ENCODE results near the gene PTPRF.

PTPRF gene

GRCh38 chr1:43608827-43609226 is 78.1 kb downstream of the PTPRF start:
- no peak overlapping the region for H4K12ac ChIP-seq (ENCODE audit: low read depth, low read length)
- no peak for DNase-seq
- no peak overlapping the region for H2BK5ac ChIP-seq (ENCODE audit: low read depth, low read length, poor library complexity)
- H2BK12ac ChIP-seq (ENCODE audit: low read length) = no peak overlapping the region
- H3K9me3 ChIP-seq (ENCODE audit: insufficient read depth, low read depth, low read length) = peaks cover 4% of the 10 kb centered on the region
- H3K27ac ChIP-seq (ENCODE audit: low read depth, low read length) = no peak overlapping the region
- H3K27me3 ChIP-seq (ENCODE audit: insufficient read depth, low read length) = no peaks in the 10 kb centered on the region
- no peak overlapping the region for H2AK5ac ChIP-seq (ENCODE audit: low read length)
- H3K18ac ChIP-seq (ENCODE audit: low read length) = no peak overlapping the region
- H2BK120ac ChIP-seq (ENCODE audit: insufficient read depth, low read length, poor library complexity) = no peak overlapping the region
- no peaks in the 10 kb centered on the region for H3K79me1 ChIP-seq (ENCODE audit: low read length)
- no peak overlapping the region for H3K4me2 ChIP-seq (ENCODE audit: low read length)
- no peak overlapping the region for H4K91ac ChIP-seq (ENCODE audit: low read depth, low read length)
- no peak overlapping the region for H2AFZ ChIP-seq (ENCODE audit: insufficient read depth, low read length, poor library complexity)
- H3K23ac ChIP-seq (ENCODE audit: low read length) = no peak overlapping the region
- H3K9ac ChIP-seq (ENCODE audit: low read length) = no peak overlapping the region
- no peak overlapping the region for H3K4me3 ChIP-seq (ENCODE audit: low read depth, low read length)
- H3K4me1 ChIP-seq (ENCODE audit: control insufficient read depth in 1 of 2, insufficient read depth in 2 of 2, low read length in 2 of 2) = no peaks in the 10 kb centered on the region
- no peak overlapping the region for H4K8ac ChIP-seq (ENCODE audit: low read depth, low read length)
- no peak overlapping the region for H3K14ac ChIP-seq (ENCODE audit: low read length)
- H3K36me3 ChIP-seq (ENCODE audit: control insufficient read depth in 1 of 2, insufficient read depth in 2 of 2, low read length in 2 of 2) = peaks cover 89 to 95% of the 10 kb centered on the region in 2 experiments
- no peaks in the 10 kb centered on the region for H3K79me2 ChIP-seq (ENCODE audit: control insufficient read depth, insufficient read depth, low read length, poor library complexity)
- WGBS (ENCODE audit: extremely low coverage, insufficient coverage, insufficient read length) = no CpG with 5 or more reads among the region's 5 CpGs
- H3K4ac ChIP-seq (ENCODE audit: low read depth, low read length) = no peak overlapping the region

- H3K36me3 ChIP-seq (ENCODE audit: control insufficient read depth in 1 of 2, insufficient read depth in 2 of 2, low read length in 2 of 2) = peaks cover 88 to 93% of the 10 kb centered on the region in 2 experiments
- no peaks in the 10 kb centered on the region for H3K27me3 ChIP-seq (ENCODE audit: insufficient read depth, low read length)
- no peak overlapping the region for H3K9ac ChIP-seq (ENCODE audit: low read length)
- H3K79me2 ChIP-seq (ENCODE audit: control insufficient read depth, insufficient read depth, low read length, poor library complexity) = no peaks in the 10 kb centered on the region
- no peak overlapping the region for H2AK5ac ChIP-seq (ENCODE audit: low read length)
- no peak overlapping the region for H2BK12ac ChIP-seq (ENCODE audit: low read length)
- no peak overlapping the region for H3K23ac ChIP-seq (ENCODE audit: low read length)
- H2BK120ac ChIP-seq (ENCODE audit: insufficient read depth, low read length, poor library complexity) = no peak overlapping the region
- H3K18ac ChIP-seq (ENCODE audit: low read length) = no peak overlapping the region
- H2AFZ ChIP-seq (ENCODE audit: insufficient read depth, low read length, poor library complexity) = no peak overlapping the region
- WGBS (ENCODE audit: extremely low coverage, insufficient coverage, insufficient read length) = no CpG with 5 or more reads among the region's 5 CpGs
- H3K79me1 ChIP-seq (ENCODE audit: low read length) = no peaks in the 10 kb centered on the region
- DNase-seq = no peak
- no peaks in the 10 kb centered on the region for H3K4me1 ChIP-seq (ENCODE audit: control insufficient read depth in 1 of 2, insufficient read depth in 2 of 2, low read length in 2 of 2)
- no peak overlapping the region for H4K8ac ChIP-seq (ENCODE audit: low read depth, low read length)
- no peak overlapping the region for H4K12ac ChIP-seq (ENCODE audit: low read depth, low read length)
- peaks cover 4% of the 10 kb centered on the region for H3K9me3 ChIP-seq (ENCODE audit: insufficient read depth, low read depth, low read length)
- no peak overlapping the region for H3K4me3 ChIP-seq (ENCODE audit: low read depth, low read length)
- H2BK5ac ChIP-seq (ENCODE audit: low read depth, low read length, poor library complexity) = no peak overlapping the region
- no peak overlapping the region for H3K14ac ChIP-seq (ENCODE audit: low read length)
- no peak overlapping the region for H4K91ac ChIP-seq (ENCODE audit: low read depth, low read length)
- H3K4ac ChIP-seq (ENCODE audit: low read depth, low read length) = no peak overlapping the region
- H3K27ac ChIP-seq (ENCODE audit: low read depth, low read length) = no peak overlapping the region
- H3K4me2 ChIP-seq (ENCODE audit: low read length) = no peak overlapping the region
Observed at GRCh38 chr1:43610339-43610738, 79.7 kb downstream of the PTPRF start.

- Histone ChIP-seq H3K4me1 (ENCODE audit: control insufficient read depth in 1 of 2, insufficient read depth in 2 of 2, low read length in 2 of 2) (no peaks in the 10 kb centered on the region), H4K12ac (ENCODE audit: low read depth, low read length) (peak overlapping the region; percentile 8), H3K14ac (ENCODE audit: low read length) (no peak overlapping the region), H3K79me1 (ENCODE audit: low read length) (no peaks in the 10 kb centered on the region), H3K4me3 (ENCODE audit: low read depth, low read length) (no peak overlapping the region), H2BK5ac (ENCODE audit: low read depth, low read length, poor library complexity) (no peak overlapping the region), H3K27me3 (ENCODE audit: insufficient read depth, low read length) (no peaks in the 10 kb centered on the region), H2BK120ac (ENCODE audit: insufficient read depth, low read length, poor library complexity) (no peak overlapping the region), H3K36me3 (ENCODE audit: control insufficient read depth in 1 of 2, insufficient read depth in 2 of 2, low read length in 2 of 2) (peaks cover 85 to 90% of the 10 kb centered on the region in 2 experiments), H4K8ac (ENCODE audit: low read depth, low read length) (no peak overlapping the region), H4K91ac (ENCODE audit: low read depth, low read length) (no peak overlapping the region), H3K18ac (ENCODE audit: low read length) (no peak overlapping the region), H3K79me2 (ENCODE audit: control insufficient read depth, insufficient read depth, low read length, poor library complexity) (no peaks in the 10 kb centered on the region), H3K9me3 (ENCODE audit: insufficient read depth, low read depth, low read length) (peaks cover 4% of the 10 kb centered on the region), H3K4me2 (ENCODE audit: low read length) (no peak overlapping the region), H3K23ac (ENCODE audit: low read length) (no peak overlapping the region), H2AK5ac (ENCODE audit: low read length) (no peak overlapping the region), H3K9ac (ENCODE audit: low read length) (no peak overlapping the region), H2BK12ac (ENCODE audit: low read length) (no peak overlapping the region), H3K27ac (ENCODE audit: low read depth, low read length) (no peak overlapping the region), H3K4ac (ENCODE audit: low read depth, low read length) (no peak overlapping the region), H2AFZ (ENCODE audit: insufficient read depth, low read length, poor library complexity) (no peak overlapping the region)
- no peak for DNase-seq
- WGBS (ENCODE audit: extremely low coverage, insufficient coverage, insufficient read length) = no CpG with 5 or more reads among the region's 7 CpGs
Observed at GRCh38 chr1:43611950-43612349, 81.3 kb downstream of the PTPRF start.

DNA sequence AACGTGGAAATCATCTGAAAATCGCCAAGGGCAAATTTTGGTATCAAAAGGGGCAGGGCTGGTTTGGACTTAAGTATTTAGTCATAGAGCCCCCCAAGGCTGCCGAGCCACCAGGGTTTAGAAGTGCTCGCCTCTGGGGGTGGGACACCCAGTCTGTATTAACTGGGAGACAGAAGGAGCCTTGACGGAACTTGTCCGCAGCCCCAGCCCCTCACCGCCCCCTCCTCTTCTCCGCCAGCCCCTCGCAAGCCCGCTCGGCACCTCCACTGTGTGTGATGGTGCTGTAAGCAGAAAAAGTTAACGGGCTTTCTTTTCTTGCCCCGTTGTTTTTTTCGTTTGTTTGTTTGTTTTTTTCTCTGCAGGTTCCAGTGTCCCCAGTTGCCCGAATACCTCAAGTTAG is 81.7 kb downstream of the PTPRF start:
- Histone ChIP-seq H2AFZ (ENCODE audit: insufficient read depth, low read length, poor library complexity) (no peak overlapping the region), H2BK12ac (ENCODE audit: low read length) (no peak overlapping the region), H3K9ac (ENCODE audit: low read length) (no peak overlapping the region), H3K4me2 (ENCODE audit: low read length) (no peak overlapping the region), H4K12ac (ENCODE audit: low read depth, low read length) (no peak overlapping the region), H3K27me3 (ENCODE audit: insufficient read depth, low read length) (no peaks in the 10 kb centered on the region), H3K14ac (ENCODE audit: low read length) (no peak overlapping the region), H4K8ac (ENCODE audit: low read depth, low read length) (no peak overlapping the region), H2BK120ac (ENCODE audit: insufficient read depth, low read length, poor library complexity) (no peak overlapping the region), H2BK5ac (ENCODE audit: low read depth, low read length, poor library complexity) (no peak overlapping the region), H3K79me1 (ENCODE audit: low read length) (no peaks in the 10 kb centered on the region), H2AK5ac (ENCODE audit: low read length) (no peak overlapping the region), H3K79me2 (ENCODE audit: control insufficient read depth, insufficient read depth, low read length, poor library complexity) (no peaks in the 10 kb centered on the region), H3K36me3 (ENCODE audit: control insufficient read depth in 1 of 2, insufficient read depth in 2 of 2, low read length in 2 of 2) (peaks cover 85 to 90% of the 10 kb centered on the region in 2 experiments), H3K27ac (ENCODE audit: low read depth, low read length) (no peak overlapping the region), H3K4ac (ENCODE audit: low read depth, low read length) (no peak overlapping the region), H3K4me3 (ENCODE audit: low read depth, low read length) (no peak overlapping the region), H4K91ac (ENCODE audit: low read depth, low read length) (no peak overlapping the region), H3K18ac (ENCODE audit: low read length) (no peak overlapping the region), H3K4me1 (ENCODE audit: control insufficient read depth in 1 of 2, insufficient read depth in 2 of 2, low read length in 2 of 2) (no peaks in the 10 kb centered on the region), H3K9me3 (ENCODE audit: insufficient read depth, low read depth, low read length) (peaks cover 4% of the 10 kb centered on the region), H3K23ac (ENCODE audit: low read length) (no peak overlapping the region)
- WGBS (ENCODE audit: extremely low coverage, insufficient coverage, insufficient read length) = no CpG with 5 or more reads among the region's 15 CpGs
- DNase-seq = no peak

Measured in trophoblast cell (in vitro differentiated cells and primary cell).